HS-27A (cell line): ENCODE results near the gene ERN2.
"Not testable (repeated sequence)": the region's sequence is repeated elsewhere in the genome, so short reads cannot be mapped to it uniquely, and the experiment has no call there.

Source experiments
- DNase-seq: peaks from one replicate; pipeline ENCODE4 v3.0.0-alpha.2; 2012; ENCODE audit warnings: low read depth, missing footprints

ERN2 gene

DNA sequence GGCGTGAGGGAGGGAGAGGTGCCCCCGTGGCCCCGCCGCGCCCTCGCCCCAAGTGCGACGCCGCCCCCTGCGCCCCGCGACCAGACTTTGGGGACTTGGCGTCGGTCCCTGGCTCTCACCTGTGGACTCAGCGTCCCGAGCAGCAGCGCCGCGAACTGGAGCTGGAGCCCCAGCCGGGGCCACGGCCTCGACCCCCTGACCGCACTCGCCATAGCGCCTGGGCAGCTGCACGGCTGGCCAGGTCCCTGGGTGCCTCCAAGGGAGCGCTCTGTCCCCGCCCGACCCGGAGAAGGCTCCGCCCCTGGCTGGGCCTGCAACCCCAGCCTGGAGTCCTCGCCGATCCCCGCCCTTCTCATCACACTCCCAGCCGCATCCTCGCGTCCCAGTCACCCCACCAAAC is at the start of gene ERN2:
Gene ERN2, minus strand, starts transcription at position 247 of the 400 bp plus-strand sequence. Its CDS starts 35 bp downstream, at position 212.
- no peak for DNase-seq

- no peak for DNase-seq
Observed at GRCh38 chr16:23757937-23758619, 45.1 kb upstream of the ERN2 start.

DNA sequence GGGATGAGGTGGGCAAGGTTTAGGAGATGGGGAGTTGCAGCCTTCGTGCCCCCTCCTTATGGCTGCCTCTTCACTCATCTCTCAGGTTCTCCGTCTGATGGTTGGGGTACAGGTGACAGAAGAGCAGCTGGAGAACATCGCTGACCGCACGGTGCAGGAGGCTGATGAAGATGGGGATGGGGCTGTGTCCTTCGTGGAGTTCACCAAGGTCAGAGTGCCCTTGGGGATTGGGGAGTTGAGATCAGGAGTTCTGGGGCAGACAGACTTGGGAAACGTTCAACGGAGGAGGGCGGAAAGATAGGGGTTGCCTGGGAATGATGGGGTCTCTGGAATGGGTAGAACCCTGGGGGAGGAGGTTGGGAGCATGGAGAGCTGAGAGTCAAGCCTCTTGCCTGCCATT is 44.1 kb upstream of the ERN2 start:
- no peak for DNase-seq

GRCh38 chr16:23755484-23755809 is 42.4 kb upstream of the ERN2 start:
- no peak for DNase-seq

DNA sequence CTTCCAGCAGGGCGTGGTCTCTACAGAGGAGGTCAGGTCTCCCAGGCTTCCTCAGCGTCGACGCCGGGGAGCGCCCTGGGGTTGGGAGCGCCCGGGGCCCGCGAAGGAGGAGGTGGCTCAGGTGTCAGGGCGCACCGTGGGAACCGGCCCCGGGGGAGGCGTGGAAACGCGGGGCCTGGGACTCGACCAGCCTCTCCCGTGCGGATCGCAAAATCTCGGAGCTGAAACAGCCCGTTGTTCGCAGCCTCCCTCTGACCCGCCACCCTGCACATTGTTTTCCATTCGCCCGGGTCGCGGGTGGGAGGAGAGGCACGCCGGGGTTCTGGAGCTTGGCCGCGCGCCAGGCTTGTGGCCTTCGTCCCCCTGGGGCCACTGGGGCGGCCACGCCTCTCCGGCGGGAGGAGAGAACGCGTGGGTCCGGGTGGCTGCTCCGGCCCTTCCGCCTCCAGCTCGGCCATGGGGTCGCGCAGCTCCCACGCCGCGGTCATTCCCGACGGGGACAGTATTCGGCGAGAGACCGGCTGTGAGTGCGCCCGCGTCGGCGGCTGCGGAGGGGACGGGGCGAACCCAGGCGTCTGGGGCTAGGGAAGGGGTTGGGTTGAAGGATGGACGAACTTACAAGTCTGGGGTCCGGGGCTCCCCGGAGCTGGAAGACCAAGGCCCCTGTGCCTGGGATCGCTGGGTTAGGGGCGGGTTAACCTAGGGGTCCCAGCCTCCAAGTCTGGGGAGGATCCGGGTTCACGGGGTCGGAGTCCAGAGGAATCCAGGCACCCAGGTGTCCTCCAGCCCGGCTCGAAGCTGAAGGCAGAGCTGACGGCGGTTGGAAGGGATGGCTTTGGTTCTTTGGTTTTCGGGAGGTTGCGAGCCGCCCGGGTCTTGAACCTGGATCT is 41.8 kb upstream of the ERN2 start, which contains the start of gene CHP2:
Gene CHP2, plus strand, starts transcription at position 433 of the 890 bp plus-strand sequence. Its CDS starts 24 bp downstream, at position 457.
- no peak for DNase-seq

- no peak for DNase-seq
Observed at GRCh38 chr16:23753908-23754593, 41.0 kb upstream of the ERN2 start.

DNA sequence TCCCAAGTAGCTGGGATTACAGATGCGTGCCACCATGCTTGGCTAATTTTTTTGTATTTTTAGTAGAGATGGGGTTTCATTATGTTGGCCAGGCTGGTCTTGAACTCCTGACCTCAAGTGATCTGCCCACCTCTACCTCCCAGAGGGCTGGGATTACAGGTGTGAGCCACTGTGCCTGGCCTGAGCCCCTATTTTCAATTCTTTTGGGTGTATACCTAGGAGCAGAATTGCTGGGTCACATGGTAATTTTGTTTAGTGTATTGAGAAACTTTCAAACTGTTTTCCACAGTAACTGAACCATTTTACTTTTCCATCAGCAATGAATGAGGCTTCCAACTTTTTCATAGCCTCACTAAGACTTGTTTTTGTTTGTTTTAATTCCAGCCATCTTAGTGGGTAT is 38.0 kb upstream of the ERN2 start:
- not testable (repeated sequence) for DNase-seq

DNA sequence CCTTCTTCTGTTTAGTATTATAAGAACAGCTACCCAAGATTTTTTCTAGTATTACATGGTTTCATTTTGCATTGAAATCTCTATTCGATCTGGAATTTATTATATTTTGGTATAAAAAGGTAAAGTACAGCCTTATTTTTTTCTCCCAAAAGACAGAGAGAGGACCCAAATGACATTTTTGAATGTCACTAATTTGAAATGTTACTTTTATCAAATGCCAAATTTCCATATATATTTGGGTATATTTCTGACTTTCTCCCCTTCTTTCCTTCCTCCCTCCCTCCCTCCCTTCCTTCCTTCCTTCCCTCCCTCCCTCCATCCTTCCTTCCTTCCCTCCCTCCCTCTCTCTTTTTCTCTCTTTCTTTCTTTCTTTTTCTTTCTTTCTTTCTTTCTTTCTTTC is 35.6 kb upstream of the ERN2 start:
- no peak for DNase-seq

DNA sequence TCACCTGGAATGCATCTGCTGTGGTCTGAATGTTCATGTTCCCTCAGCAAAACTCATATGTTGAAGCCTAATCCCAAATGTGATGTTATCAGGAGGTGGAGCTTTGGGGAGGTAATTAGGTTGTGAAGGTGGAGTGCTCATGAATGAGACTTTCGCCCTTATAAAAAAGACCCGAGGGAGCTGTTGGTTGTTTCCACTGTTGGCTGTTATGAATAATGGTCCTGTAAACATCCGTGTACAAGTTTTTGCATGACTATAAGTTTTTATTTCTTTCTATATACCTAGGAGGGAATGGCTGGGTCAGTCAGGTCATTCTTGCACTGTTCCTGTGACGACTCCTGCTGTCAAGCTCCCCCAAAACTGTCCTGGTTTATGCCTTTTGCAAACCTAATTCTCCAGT is 32.2 kb upstream of the ERN2 start:
- DNase-seq = no peak

DNA sequence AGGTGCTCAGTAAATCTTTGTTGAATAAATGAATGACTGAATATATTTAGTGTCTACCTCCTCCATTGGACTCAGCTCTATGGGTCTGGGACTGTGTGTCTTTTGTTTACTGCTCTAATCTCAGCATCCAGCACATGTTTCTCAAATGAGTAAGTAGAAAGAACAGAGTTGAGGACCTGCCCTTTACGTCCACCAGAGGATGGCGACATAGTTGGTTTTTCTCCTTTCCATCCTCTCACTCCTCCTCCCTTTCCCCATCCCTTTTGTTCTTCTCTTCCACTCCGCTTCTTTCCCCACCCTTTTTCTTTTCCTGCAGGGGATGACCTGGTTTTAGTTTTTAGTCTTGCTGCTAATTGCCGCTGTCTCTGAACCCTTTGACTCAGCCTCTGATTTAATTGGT is 29.7 kb upstream of the ERN2 start:
- DNase-seq = no peak

GRCh38 chr16:23741675-23742303 is 28.8 kb upstream of the ERN2 start:
- no peak for DNase-seq

GRCh38 chr16:23739516-23739915 is 26.5 kb upstream of the ERN2 start:
- DNase-seq = no peak

- DNase-seq = not testable (repeated sequence)
Observed at GRCh38 chr16:23737423-23738028, 24.5 kb upstream of the ERN2 start.

DNA sequence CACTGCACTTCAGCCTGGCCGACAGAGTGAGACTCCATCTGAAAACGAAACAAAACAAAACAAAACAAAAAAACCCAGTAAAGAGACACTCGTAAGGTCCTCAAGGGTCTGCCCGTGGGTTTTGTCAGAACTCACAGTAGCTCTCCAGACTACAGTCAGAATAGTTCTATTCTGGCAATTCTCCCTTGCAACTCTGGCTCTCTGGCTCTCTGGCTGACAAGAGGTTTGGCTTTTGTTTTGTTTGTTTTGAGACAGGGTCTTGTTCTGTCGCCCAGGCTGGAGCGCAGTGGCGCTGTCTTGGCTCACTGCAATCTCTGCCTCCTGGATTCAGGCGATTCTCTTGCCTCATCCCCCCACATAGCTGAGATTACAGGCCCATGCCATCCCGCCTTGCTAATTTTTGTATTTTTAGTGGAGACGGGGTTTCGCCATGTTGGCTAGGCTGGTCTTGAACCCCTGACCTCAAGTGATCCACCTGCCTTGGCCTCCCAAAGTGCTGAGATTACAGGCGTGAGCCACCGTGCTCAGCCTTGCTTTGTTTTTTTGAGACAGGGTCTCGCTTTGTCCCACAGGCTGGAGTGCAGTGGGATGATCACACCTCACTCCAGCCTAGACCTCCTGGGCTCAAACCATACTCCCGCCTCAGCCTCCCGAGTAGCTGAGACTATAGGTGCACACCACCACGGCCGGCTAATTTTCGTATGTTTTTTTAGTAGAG is 21.3 kb upstream of the ERN2 start:
- DNase-seq = no peak

GRCh38 chr16:23729503-23730424 is 16.7 kb upstream of the ERN2 start:
- DNase-seq = no peak

GRCh38 chr16:23728112-23728477 is 15.1 kb upstream of the ERN2 start:
- DNase-seq = no peak

DNA sequence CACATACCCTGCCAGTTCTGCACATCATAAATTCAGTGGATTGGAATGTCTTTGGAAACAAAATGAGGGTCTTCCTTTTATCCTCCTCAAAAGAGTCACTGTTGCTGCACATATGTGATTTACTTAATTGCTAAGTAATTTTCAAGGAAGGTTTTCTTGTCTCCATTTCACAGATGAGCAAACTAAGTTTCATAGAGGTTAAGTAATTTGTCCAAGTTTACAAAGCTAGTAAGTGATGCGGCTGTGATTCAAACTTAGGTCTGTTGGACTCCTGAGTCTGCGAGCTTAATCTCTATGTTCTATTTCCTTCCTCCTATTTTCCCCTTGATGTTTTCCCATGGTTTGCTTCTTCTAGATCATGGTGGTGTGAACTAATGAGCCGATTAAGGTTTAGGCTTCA is 13.7 kb upstream of the ERN2 start:
- DNase-seq = no peak

- no peak for DNase-seq
Observed at GRCh38 chr16:23724785-23725131, 11.7 kb upstream of the ERN2 start.

DNA sequence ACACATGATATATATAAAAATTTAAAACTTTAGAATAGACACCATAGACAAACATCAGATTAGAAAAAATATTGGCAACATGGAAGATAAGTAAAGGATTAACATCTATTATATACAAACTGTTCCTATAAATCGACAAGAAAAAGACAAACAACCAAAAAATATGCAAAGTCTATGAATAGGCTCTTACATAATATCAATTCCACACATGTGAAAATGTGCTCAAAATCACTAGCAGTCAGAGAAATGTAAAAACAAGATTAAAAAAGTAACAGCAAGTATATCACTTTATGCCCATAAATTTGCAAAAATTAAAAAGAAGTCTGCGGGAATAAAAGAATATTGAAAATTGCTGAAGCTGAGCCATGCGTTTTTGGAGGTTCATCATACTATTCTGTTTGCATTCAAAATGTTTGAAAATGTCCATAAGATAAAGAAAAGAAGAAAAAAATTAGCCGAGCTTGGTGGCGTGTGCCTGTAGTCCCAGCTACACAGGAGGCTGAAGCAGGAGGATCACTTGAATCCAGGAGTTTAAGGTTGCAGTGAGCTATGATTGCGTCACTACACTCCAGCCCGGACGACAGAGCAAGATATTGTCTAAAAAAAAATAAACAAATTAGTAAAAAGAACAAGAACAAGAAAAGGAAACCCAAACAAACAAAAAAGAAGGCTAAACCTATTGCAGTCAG is 11.2 kb upstream of the ERN2 start:
- no peak for DNase-seq
